Colonic mucosa (tissue), 4 donors: ENCODE data around the gene CDH15. TPM values are rescaled to one million over a fixed set of nuclear protein-coding genes. Genes with fewer than 3 reads are reported as not detected.

Source experiments
- DNase-seq: peaks from one replicate; pipeline ENCODE4 v3.0.0-alpha.2; 2020
- H3K27ac ChIP-seq: fragments of 200-600 bp; one replicate; pipeline ENCODE4 v1.8.0; 2021
- H3K27me3 ChIP-seq: fragments of 200-600 bp; one replicate; pipeline ENCODE4 v1.8.0; 2021
- H3K36me3 ChIP-seq: fragments of 200-600 bp; one replicate; pipeline ENCODE4 v1.8.0; 2021
- H3K4me1 ChIP-seq: fragments of 200-600 bp; one replicate; pipeline ENCODE4 v1.8.0; 2021; ENCODE audit warnings: mild to moderate bottlenecking
- H3K4me3 ChIP-seq: fragments of 200-600 bp; one replicate; pipeline ENCODE4 v1.8.0; 2021
- H3K9ac ChIP-seq, 2 donors: one replicate each; pipeline ENCODE4 v1.7.0; 2013; ENCODE audit warnings: control low read depth in 2 of 2, low read depth in 2 of 2, low read length in 2 of 2
- H3K9me3 ChIP-seq: fragments of 200-600 bp; one replicate; pipeline ENCODE4 v1.8.0; 2021
- CTCF ChIP-seq: fragments of 200-600 bp; IDR thresholded peaks from one replicate; pipeline ENCODE4 v1.8.0; 2022; ENCODE audit warnings: antibody characterized with exemption, mild to moderate bottlenecking
- intact Hi-C: fragments of 100-400 bp; cut with DNase I; formaldehyde crosslinking; loops from one replicate; pipeline ENCODE4 v1.14.1; 2022
- total RNA-seq, 2 donors: library from RNA; stranded (reverse); fragmentation: NEBNext Ultra II Directional in 1 of 2; extraction: Animal tissue kit (Norgen Biotek cat#: 25700) in 1 of 2; gene quantifications; one replicate each; pipeline ENCODE4 v1.2.1, GENCODE V29; 2021
- donor health status: healthy.
- donor health status: DM: no; HTN: no; CAD: no.
- donor health status: DM: no; HTN: no; CAD: no.

Gene CDH15
- total RNA-seq, 2 donors from 2014 or later: not detected

- Histone ChIP-seq H3K36me3 (no peaks in the 10 kb centered on the region), H3K27me3 (peaks cover 45% of the 10 kb centered on the region), H3K27ac (no peak overlapping the region), H3K9ac (no peak overlapping the region), H3K9me3 (no peaks in the 10 kb centered on the region), H3K4me1 (no peaks in the 10 kb centered on the region), H3K4me3 (no peak overlapping the region)
- no peak for TF ChIP-seq CTCF
- intact Hi-C loops: no loop called here
- DNase-seq: no peak
Observed at GRCh38 chr16:89199241-89200123, 27.9 kb downstream of the CDH15 start.

GRCh38 chr16:89200124-89200849, 28.7 kb downstream of the CDH15 start, which contains the start of gene SLC22A31:
TSS of gene SLC22A31 (minus strand) at chr16:89200537. CDS start at chr16:89200501, 36 bp downstream.
- no peak for TF ChIP-seq CTCF
- intact Hi-C loops: no loop called here
- Histone ChIP-seq H3K4me1 (no peaks in the 10 kb centered on the region), H3K36me3 (no peaks in the 10 kb centered on the region), H3K9ac (no peak within 1 kb of the TSS), H3K27me3 (peaks cover 45% of the 10 kb centered on the region), H3K4me3 (no peak within 1 kb of the TSS), H3K27ac (no peak within 1 kb of the TSS), H3K9me3 (no peaks in the 10 kb centered on the region)
- no peak for DNase-seq

- Histone ChIP-seq H3K9ac (no peak overlapping the region), H3K27ac (no peak overlapping the region), H3K4me3 (no peak overlapping the region), H3K9me3 (no peaks in the 10 kb centered on the region), H3K27me3 (peaks cover 45% of the 10 kb centered on the region), H3K4me1 (no peaks in the 10 kb centered on the region), H3K36me3 (no peaks in the 10 kb centered on the region)
- intact Hi-C loops: no loop called here
- TF ChIP-seq CTCF: no peak
- DNase-seq: no peak
Observed at GRCh38 chr16:89200850-89201411, 29.4 kb downstream of the CDH15 start.

GRCh38 chr16:89201439-89202377, 30.2 kb downstream of the CDH15 start:
- TF ChIP-seq CTCF: no peak
- peak; percentile 93 for DNase-seq
- H3K27me3 ChIP-seq: peaks cover 45% of the 10 kb centered on the region
- no peaks in the 10 kb centered on the region for H3K4me1 ChIP-seq
- H3K36me3 ChIP-seq: no peaks in the 10 kb centered on the region
- no peaks in the 10 kb centered on the region for H3K9me3 ChIP-seq
- no peak overlapping the region for H3K27ac ChIP-seq
- no peak overlapping the region for H3K4me3 ChIP-seq
- no peak overlapping the region for H3K9ac ChIP-seq
- intact Hi-C loops: no loop called here
